Lower leg skin (tissue), 4 donors: ENCODE results near the gene FAM210A. TPM values are rescaled to one million over a fixed set of nuclear protein-coding genes. Genes with fewer than 3 reads are reported as not detected.
"Not testable (repeated sequence)": the region's sequence is repeated elsewhere in the genome, so short reads cannot be mapped to it uniquely, and the experiment has no call there.

ENCODE experiments used
- DNase-seq, 2 donors: peaks; one replicate each; pipeline ENCODE4 v3.0.0-alpha.2; 2019; ENCODE audit warnings: low spot score in 2 of 2
- H3K4me3 ChIP-seq: fragments of 200-600 bp; sonication (generic); 2 replicates; pipeline ENCODE4 v1.5.1; 2017; ENCODE audit warnings: mild to moderate bottlenecking, low read depth; ENCODE audit not compliant: poor library complexity, severe bottlenecking
- POLR2A ChIP-seq, 2 donors: fragments of 450-650 bp; IDR thresholded peaks; one replicate each; pipeline ENCODE4 v1.6.1; 2016 to 2017; ENCODE audit warnings: antibody characterized with exemption in 2 of 2, mild to moderate bottlenecking in 1 of 2, moderate library complexity in 1 of 2
- WGBS, 2 donors: methylation state at CpG; one replicate each; pipeline ENCODE4 v1.1.5; 2018; 5-methylcytosine and 5-hydroxymethylcytosine counted together
- intact Hi-C: fragments of 100-400 bp; cut with DNase I; formaldehyde crosslinking; loops from one replicate; pipeline ENCODE4 v1.15.0; 2023; ENCODE audit warnings: low total_unique reads
- total RNA-seq, 4 donors: library from RNA; depleted of rRNA; stranded (reverse); fragments of >200 nt; gene quantifications; one replicate each; pipeline ENCODE4 v1.1.0, GENCODE V29; 2016
- TF ChIP-seq, protein P1 (sequence below), 3 donors: fragments of 450-650 bp; IDR thresholded peaks; one replicate each; pipeline ENCODE4 v1.5.1; 2016; ENCODE audit warnings: antibody characterized with exemption in 3 of 3, mild to moderate bottlenecking in 3 of 3, moderate library complexity in 2 of 3

FAM210A gene
- total RNA-seq, 4 donors from 2014 or later: 4.9 to 9.7 (median 6.3) TPM

DNA sequence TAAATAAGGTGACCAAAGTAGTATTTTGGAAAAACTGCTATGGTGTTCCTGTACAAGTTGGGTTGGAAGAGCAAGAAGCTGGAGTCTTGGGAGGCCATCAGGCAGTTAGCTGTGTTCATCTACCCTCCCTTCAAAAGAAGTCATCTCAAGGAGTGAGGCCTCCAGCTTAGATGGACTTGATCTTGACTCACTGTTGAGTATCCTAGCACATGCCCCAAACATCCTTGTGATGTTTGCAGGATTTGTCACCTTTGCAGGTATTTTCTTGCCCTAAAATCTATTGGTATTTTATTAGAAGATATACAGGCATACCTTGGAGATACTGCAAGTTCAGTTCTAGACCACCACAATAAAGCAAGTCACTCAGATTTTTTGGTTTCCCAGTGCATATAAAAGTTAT lies 30.3 kb upstream of the FAM210A start:
- DNase-seq: no peak
- TF ChIP-seq, protein P1, sequence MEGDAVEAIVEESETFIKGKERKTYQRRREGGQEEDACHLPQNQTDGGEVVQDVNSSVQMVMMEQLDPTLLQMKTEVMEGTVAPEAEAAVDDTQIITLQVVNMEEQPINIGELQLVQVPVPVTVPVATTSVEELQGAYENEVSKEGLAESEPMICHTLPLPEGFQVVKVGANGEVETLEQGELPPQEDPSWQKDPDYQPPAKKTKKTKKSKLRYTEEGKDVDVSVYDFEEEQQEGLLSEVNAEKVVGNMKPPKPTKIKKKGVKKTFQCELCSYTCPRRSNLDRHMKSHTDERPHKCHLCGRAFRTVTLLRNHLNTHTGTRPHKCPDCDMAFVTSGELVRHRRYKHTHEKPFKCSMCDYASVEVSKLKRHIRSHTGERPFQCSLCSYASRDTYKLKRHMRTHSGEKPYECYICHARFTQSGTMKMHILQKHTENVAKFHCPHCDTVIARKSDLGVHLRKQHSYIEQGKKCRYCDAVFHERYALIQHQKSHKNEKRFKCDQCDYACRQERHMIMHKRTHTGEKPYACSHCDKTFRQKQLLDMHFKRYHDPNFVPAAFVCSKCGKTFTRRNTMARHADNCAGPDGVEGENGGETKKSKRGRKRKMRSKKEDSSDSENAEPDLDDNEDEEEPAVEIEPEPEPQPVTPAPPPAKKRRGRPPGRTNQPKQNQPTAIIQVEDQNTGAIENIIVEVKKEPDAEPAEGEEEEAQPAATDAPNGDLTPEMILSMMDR (IDR thresholded peaks at IDR 0.05): no peak
- no peak for TF ChIP-seq POLR2A (IDR thresholded peaks at IDR 0.05)
- H3K4me3 ChIP-seq: no peak overlapping the region
- intact Hi-C loops: no loop called here

DNA sequence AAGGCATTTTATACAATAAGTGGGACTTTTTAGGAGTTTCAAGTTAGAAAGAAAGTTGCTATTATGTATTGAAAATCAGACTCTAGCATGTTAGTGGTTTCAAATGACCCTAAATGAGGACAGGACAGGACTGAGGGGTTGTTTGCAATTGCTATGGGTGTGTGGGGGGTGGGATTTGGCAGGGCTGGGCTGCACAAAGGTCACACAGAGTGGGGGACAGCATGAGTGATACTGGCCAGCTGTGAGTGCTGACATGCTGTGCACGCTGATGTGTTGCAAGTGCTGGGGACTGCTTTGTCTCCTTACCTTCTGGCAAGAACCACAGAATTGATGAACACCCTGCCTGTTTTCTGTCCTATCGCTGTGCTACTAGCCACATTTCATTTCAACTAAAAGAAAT lies 29.9 kb upstream of the FAM210A start:
- intact Hi-C loops: no loop called here
- 94 to 97% methylated on average over 2 of the region's 2 CpGs for WGBS, 2 donors
- TF ChIP-seq, protein P1 (IDR thresholded peaks at IDR 0.05): no peak
- no peak for TF ChIP-seq POLR2A (IDR thresholded peaks at IDR 0.05)
- H3K4me3 ChIP-seq: no peak overlapping the region
- DNase-seq: no peak

DNA sequence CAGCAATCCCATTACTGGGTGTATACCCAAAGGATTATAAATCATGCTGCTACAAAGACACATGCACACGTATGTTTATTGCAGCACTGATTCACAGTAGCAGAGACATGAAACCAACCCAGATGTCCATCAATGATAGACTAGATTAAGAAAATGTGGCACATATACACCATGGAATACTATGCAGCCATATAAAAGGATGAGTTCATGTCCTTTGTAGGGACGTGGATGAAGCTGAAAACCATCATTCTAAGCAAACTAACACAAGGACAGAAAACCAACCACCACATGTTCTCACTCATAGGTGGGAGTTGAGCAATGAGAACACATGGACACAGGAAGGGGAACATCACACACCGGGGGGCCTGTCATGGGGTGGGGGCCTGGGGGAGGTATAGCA lies 25.2 kb upstream of the FAM210A start:
- H3K4me3 ChIP-seq, intact Hi-C loops, DNase-seq: not testable (repeated sequence)
- 94 to 100% methylated on average over 3 of the region's 3 CpGs for WGBS, 2 donors

DNA sequence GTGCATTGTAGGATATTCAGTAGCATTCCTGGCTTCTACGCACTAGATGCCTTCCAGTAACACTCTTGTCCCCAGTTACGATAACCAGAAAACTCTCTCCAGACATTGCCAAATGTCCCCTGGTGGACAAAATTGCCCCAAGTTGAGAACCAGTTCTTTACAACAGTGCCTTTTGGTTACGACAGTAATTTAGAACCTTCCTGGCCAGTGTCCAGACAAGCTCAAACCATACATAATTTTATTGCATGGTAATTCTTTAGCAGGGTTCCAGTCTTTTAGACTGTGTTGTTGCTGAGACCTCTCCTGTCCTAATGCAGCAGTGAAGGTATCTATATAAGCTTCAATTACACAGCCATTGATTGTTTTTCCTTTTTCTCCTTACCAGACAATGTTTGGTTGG lies 20.3 kb upstream of the FAM210A start:
- H3K4me3 ChIP-seq: no peak overlapping the region
- DNase-seq: no peak
- intact Hi-C loops: no loop called here
- TF ChIP-seq, protein P1 (IDR thresholded peaks at IDR 0.05): no peak
- TF ChIP-seq POLR2A (IDR thresholded peaks at IDR 0.05): no peak
- 89 to 94% methylated on average over 3 of the region's 3 CpGs for WGBS, 2 donors

DNA sequence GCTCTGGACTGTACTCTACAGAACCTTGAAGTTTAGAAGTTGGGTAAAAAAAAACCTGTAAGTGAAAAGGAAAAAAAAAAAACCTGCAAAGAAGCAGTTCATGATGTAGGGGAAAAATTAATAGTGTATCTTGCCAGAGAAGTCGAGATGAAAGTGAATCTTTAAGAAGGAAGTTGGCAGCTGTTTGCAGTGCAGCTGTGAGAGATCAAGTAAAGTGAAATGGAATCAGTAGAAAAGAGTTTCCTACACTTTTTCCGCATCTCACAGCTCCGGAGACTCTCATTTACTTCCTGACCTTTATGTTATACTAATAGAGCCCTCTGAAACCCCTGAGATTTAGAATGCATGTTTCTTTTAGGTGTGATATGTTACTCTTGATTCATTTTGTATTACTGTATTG lies 19.3 kb upstream of the FAM210A start:
- TF ChIP-seq, protein P1 (IDR thresholded peaks at IDR 0.05): no peak
- no peak for TF ChIP-seq POLR2A (IDR thresholded peaks at IDR 0.05)
- WGBS, 2 donors: 63 to 67% methylated on average over 3 of the region's 3 CpGs
- no peak overlapping the region for H3K4me3 ChIP-seq
- intact Hi-C loops: no loop called here
- no peak for DNase-seq

DNA sequence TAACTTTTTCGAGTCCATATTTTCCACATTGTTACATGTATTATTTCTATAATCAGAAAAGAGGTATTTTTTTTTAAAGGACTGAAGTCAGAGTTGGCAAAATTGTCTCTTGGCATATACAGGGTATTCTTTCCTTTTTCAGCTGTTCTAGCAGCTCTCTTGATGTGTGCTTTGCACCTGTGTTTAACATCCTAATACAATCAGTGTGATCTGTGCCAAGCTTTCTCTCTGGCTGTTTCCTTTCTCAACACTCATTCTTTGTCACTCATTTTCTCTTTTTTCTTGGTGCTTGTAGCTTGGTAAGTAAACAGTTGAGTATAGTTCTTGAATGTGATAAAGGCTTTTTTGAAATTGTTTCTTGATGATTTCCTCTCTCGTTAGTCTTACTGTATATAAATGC lies 9.3 kb upstream of the FAM210A start:
- TF ChIP-seq, protein P1 (IDR thresholded peaks at IDR 0.05): no peak
- TF ChIP-seq POLR2A (IDR thresholded peaks at IDR 0.05): no peak
- intact Hi-C loops: no loop called here
- WGBS, 2 donors: 84 to 92% methylated on average over 2 of the region's 2 CpGs

More for the DNA sequence above, 9.3 kb upstream of the FAM210A start:
- H3K4me3 ChIP-seq: no peak overlapping the region
- DNase-seq: no peak
